ENCODE data around the gene MRPS30. TPM values are rescaled to one million over a fixed set of nuclear protein-coding genes. Genes with fewer than 3 reads are reported as not detected.

The MRPS30 gene
- total RNA-seq, 1 experiment from 2014 or later: 63.9 TPM

GRCh38 chr5:44830951-44831350, 22.2 kb downstream of the MRPS30 start:
- no peak overlapping the region for H3K27ac ChIP-seq (ENCODE audit: low read depth, low read length, poor library complexity, severe bottlenecking)
- no peaks in the 10 kb centered on the region for H3K27me3 ChIP-seq (replicated peaks; ENCODE audit: insufficient read depth, low read depth, low read length, poor library complexity)
- DNase-seq (ENCODE audit: low spot score): no peak
- ChIA-PET CTCF (no interaction called here), POLR2A (ENCODE audit: low non-redundant PET) (no interaction called here)
- peaks cover 9% of the 10 kb centered on the region for H3K4me1 ChIP-seq (ENCODE audit: insufficient read depth, low read length, poor library complexity, severe bottlenecking)
- TF ChIP-seq CTCF (conservative IDR thresholded peaks at IDR 0.05; ENCODE audit: low read depth, low read length) (no peak), EZH2 (IDR thresholded peaks at IDR 0.05; ENCODE audit: borderline replicate concordance, low read depth, low read length, poor library complexity, severe bottlenecking) (no peak)
- no TSS peak for BruUV-seq (replicated peaks)
- no peak overlapping the region for H3K4me3 ChIP-seq (ENCODE audit: low read depth, low read length, poor library complexity, severe bottlenecking)
- H3K36me3 ChIP-seq (ENCODE audit: insufficient read depth, low read length, poor library complexity, severe bottlenecking): no peaks in the 10 kb centered on the region
- no peaks in the 10 kb centered on the region for H3K9me3 ChIP-seq (ENCODE audit: low read depth, low read length, poor library complexity, severe bottlenecking)
- intact Hi-C loops (cut with micrococcal nuclease; ENCODE audit: unreplicated experiment): no loop called here

- no TSS peak for BruUV-seq (replicated peaks)
- Histone ChIP-seq H3K9me3 (ENCODE audit: low read depth, low read length, poor library complexity, severe bottlenecking) (no peaks in the 10 kb centered on the region), H3K36me3 (ENCODE audit: insufficient read depth, low read length, poor library complexity, severe bottlenecking) (no peaks in the 10 kb centered on the region), H3K27ac (ENCODE audit: low read depth, low read length, poor library complexity, severe bottlenecking) (no peak overlapping the region), H3K27me3 (replicated peaks; ENCODE audit: insufficient read depth, low read depth, low read length, poor library complexity) (no peaks in the 10 kb centered on the region), H3K4me1 (ENCODE audit: insufficient read depth, low read length, poor library complexity, severe bottlenecking) (no peaks in the 10 kb centered on the region), H3K4me3 (ENCODE audit: low read depth, low read length, poor library complexity, severe bottlenecking) (no peak overlapping the region)
- DNase-seq (ENCODE audit: low spot score): no peak
- TF ChIP-seq CTCF (conservative IDR thresholded peaks at IDR 0.05; ENCODE audit: low read depth, low read length) (no peak), EZH2 (IDR thresholded peaks at IDR 0.05; ENCODE audit: borderline replicate concordance, low read depth, low read length, poor library complexity, severe bottlenecking) (no peak)
- POLR2A ChIA-PET (ENCODE audit: low non-redundant PET): no interaction called here
- CTCF ChIA-PET: no interaction called here
- intact Hi-C loops (cut with micrococcal nuclease; ENCODE audit: unreplicated experiment): no loop called here
Measured at GRCh38 chr5:44833249-44833648, 24.5 kb downstream of the MRPS30 start.

GRCh38 chr5:44835693-44836092, 26.9 kb downstream of the MRPS30 start:
- Histone ChIP-seq H3K27ac (ENCODE audit: low read depth, low read length, poor library complexity, severe bottlenecking) (no peak overlapping the region), H3K4me1 (ENCODE audit: insufficient read depth, low read length, poor library complexity, severe bottlenecking) (no peaks in the 10 kb centered on the region), H3K27me3 (replicated peaks; ENCODE audit: insufficient read depth, low read depth, low read length, poor library complexity) (no peaks in the 10 kb centered on the region), H3K36me3 (ENCODE audit: insufficient read depth, low read length, poor library complexity, severe bottlenecking) (no peaks in the 10 kb centered on the region), H3K9me3 (ENCODE audit: low read depth, low read length, poor library complexity, severe bottlenecking) (peaks cover 9% of the 10 kb centered on the region), H3K4me3 (ENCODE audit: low read depth, low read length, poor library complexity, severe bottlenecking) (no peak overlapping the region)
- no peak for DNase-seq (ENCODE audit: low spot score)
- TF ChIP-seq CTCF (conservative IDR thresholded peaks at IDR 0.05; ENCODE audit: low read depth, low read length): no peak
- ChIA-PET CTCF (no interaction called here), POLR2A (ENCODE audit: low non-redundant PET) (no interaction called here)
- BruUV-seq (replicated peaks): no TSS peak
- intact Hi-C loops (cut with micrococcal nuclease; ENCODE audit: unreplicated experiment): no loop called here

Data from A673 (cell line).